Eye (tissue), 1 donor: ENCODE measurements around the gene GRK5.

Experiments
- DNase-seq: peaks from one replicate; pipeline ENCODE4 v3.0.0-alpha.2; 2015

GRK5 gene

DNA sequence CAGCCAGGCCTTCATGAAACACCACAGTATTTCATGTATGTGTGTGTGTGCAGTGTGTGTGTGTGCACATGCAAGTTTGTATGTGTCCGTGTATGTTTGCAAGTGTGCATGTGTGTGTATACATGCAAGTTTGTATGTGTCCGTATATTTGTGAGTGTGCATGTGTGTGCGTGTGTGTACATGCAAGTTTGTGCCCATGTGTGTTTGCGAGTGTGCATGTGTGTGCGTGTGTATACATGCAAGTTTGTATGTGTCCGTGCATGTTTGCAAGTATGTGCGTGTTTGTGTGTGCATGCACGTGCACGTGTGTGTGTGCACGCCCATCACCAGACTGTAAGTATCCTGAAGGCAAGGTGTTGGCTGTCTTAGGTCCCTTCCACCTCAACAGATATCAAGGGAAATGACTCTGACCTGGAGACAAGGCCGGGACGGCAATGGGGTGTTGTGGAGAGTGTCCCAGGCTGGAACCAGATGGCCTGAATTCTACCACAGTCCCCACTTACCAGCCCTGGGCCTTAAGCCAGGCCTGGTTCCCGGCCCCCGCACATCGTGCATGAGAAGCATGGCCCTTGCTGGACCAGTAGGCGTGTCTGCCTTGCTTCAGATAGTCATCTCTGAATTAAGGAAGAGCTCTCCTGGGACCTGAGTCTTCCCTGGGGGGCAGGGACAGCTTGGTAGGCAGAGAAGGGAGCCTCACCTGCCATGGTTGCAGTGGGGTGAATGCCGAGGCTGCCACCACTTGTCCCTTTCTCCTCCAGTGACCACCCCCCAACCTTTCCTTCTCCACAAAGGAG, 140.0 kb downstream of the GRK5 start:
- no peak for DNase-seq

DNA sequence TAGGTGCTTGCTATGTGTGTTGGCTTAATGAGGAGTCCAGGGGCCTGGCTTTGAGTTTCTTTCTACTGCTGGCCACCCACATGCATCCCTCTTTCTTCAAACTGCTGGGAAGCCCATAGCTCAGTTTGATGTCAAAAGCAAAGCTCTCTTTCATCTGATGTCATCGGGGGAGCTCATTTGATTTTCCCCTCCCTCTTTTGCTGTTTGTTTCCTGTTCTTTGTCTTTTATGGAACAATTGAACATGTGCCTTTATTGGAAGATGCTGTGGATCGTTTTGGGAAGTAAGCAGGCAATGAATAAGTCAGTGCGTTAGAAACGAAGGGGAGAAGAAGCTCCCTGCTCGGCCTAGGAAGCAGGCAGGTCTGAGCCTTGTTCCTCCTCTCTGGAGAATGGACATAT, 140.7 kb downstream of the GRK5 start:
- no peak for DNase-seq

DNA sequence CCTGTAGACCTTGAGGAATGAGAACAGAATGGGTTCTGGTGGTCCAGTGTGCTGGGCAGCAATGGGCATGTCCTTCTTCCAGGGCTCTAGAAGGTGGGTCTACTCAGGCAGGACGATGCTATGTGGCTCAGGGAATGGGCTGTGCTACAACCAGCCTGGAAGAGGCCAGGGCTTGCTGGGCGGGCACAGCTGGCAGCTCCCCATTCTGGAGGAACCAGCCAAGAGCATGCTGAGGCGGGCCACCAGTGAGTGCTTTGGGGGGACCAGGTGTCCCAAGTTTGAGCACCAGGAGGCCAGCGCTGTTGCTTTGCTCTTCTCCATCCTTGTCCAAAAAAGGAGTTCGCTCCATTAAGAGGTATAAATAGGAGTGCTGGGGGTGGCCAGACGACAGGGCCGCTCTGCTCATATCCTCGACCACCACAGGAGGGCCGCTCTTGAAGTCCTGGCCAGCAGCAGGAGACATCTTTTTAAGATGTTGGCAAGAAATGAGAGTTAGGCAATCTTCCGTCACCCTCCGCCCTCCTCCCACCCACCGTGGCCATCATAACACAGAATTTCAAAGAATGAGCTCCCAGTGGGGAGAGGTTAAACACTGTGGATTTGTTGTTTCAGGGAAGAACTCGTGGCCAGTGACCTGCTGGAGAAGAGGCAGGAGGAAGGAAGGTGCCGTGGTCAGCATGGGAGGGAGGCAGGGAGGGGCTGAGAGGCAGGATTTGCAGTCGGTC, 141.3 kb downstream of the GRK5 start:
- DNase-seq = no peak

DNA sequence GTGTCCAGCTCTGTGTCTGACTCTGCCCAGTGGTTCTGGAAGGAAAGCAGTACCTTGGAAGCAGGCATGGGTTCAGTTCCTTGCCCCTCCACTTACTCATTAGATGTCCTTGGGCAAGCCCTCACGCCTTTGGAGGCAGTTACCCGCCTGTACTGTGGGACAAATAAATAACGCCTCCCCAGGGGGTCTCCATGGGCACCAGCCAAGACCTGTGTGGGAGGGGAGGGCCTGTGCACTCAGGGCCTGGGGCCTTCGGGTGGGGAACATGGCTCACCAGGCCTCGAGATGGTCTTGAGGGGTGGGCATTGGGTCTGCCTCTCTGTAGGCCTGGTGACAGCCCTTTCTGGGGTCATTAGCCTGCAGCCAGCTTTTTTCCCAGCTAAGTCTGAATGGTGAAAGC, 142.0 kb downstream of the GRK5 start:
- no peak for DNase-seq

DNA sequence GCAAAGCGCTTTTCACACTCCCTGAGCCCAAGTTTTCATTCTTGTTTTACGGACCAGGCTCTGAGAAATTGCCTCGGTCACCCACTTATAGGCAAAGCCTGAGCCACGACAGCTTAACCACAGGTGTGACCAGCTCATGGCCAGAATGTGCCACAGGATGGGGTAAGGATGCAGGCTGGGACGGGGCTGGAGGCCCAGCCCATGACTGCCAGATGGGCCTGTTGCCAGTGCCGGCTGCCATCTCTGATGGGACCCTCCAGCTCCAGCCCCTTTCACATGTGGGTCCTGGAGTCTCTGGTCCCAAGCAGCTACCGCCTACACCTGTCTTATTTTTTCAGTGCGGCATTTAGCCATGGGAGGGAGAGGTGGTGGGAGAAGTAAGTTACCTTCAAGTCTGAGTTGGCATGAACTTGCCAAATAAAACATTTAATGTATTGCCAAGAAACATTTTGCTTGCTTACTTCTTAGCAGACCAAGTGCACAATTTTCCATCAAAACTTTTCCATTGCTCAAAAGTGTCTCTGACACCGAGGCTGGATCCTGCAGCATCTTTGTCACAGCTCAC, 142.6 kb downstream of the GRK5 start:
- no peak for DNase-seq

DNA sequence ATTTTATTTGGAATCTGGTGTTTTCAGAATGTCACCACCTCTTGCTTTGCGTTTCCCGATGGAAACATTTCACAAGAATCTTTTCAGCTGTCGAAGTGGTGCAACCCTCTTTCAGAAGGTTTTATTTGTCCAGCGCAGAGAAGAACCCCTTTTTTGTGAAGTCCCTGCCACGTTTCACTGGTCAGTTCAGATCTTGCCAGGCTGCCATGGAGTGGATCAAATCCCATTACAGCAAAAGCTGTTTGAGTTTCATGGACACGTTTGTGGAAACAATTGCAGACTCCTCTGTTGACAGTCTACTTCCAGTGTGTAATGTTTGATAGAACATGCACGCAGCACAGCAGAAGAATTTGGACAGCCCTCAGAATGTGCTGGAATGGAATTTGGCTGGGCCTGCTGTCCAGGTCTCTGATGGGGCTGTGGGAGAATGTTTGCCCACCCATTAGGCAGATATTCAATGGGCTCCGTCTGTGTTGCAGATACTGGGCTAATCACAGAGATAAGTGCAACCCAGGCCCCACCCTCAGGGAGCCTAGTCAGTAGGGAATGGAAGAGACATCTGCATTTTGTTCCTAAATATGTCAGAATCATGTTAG, 143.2 kb downstream of the GRK5 start:
- peak; percentile 35 for DNase-seq

DNA sequence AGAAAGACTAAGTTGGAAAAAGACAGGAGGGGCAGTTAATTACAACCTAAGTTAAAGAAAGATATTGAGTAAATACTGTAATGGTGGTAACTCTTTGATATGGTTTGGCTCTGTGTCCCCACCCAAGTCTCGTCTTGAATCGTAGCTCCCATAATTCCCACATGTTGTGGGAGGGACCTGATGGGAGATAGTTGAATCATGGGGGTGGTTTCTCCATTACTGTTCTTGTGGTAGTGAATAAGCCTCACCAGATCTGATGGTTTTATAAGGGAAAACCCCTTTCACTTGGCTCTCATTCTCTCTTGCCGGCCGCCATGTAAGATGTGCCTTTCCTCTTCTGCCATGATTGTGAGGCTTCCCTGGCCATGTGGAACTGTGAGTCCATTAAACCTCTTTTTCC, 143.8 kb downstream of the GRK5 start:
- no peak for DNase-seq

DNA sequence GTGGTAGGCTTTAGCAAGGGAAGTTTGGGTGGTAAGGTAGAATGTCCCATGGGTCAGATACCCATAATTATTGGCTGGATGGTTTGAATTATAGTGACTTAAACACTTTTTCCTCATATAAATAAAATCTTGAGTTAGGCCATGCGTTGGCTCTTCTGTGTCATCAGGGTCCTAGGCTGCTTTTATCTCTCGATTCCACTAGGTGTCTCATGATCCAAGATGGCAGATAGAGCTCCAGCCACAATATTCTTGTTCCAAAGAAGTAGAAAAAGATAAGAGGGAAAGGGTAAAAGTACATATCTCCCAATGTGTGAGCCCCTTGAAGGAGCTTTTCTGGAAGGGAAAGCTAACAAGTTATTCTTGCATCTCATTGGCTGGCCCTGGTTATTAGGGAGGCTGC, 144.7 kb downstream of the GRK5 start:
- DNase-seq = no peak

DNA sequence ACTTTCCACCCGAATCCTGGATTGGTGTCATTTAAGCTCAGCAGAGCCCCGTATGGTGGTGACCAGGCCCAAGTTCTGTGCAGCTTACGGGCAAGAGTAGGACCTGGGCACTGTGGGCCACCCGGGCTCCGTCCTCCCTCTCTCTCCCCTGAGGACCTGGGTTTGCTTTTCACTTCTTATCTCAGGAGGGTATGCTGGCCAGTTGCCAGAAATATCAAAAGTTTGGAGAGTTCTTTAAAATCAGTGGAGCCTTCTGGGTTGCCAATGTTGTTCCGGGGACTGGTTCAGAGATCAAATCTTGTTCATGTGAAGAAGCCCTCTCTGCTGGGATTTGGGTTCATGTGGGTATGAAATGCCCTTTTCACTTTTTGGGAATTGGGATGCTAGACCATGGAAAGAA, 145.4 kb downstream of the GRK5 start:
- no peak for DNase-seq

DNA sequence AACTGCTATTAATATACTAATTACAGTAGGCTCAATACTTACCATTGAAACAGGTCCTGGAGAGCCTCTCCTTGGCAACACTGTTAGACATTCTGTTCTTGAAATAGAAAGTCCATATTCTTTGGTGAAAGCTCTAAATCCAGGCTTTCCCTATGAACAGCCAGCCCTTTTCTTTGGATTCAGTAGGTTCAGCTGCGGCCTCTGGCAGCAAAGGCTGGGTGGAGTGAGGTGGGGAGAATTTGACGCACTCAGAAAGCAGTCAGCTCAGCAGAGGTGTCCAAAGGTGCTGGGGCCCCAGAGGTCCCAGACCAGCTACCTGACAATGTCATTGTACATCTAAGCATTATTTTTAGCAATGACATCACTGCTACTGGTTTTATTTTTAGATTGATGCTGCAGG, 146.1 kb downstream of the GRK5 start:
- no peak for DNase-seq

DNA sequence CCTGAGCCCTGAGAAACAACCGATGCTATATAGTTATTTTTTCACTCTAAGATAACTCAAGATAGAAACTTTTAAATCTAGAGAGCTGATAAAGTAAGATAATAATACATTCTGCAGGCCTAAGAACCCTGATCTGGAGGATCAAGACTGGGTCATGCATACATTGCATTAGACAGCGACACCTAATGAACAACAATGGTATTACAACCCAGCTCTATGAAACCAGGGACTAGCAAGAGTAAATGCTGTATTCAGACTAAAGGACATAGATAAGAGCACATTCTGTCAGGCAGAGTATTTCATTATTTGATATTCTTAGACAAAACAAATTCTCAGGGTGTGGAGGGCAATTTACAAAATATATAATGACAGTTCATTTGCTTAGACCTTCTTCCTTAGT, 148.6 kb downstream of the GRK5 start:
- DNase-seq = no peak

DNA sequence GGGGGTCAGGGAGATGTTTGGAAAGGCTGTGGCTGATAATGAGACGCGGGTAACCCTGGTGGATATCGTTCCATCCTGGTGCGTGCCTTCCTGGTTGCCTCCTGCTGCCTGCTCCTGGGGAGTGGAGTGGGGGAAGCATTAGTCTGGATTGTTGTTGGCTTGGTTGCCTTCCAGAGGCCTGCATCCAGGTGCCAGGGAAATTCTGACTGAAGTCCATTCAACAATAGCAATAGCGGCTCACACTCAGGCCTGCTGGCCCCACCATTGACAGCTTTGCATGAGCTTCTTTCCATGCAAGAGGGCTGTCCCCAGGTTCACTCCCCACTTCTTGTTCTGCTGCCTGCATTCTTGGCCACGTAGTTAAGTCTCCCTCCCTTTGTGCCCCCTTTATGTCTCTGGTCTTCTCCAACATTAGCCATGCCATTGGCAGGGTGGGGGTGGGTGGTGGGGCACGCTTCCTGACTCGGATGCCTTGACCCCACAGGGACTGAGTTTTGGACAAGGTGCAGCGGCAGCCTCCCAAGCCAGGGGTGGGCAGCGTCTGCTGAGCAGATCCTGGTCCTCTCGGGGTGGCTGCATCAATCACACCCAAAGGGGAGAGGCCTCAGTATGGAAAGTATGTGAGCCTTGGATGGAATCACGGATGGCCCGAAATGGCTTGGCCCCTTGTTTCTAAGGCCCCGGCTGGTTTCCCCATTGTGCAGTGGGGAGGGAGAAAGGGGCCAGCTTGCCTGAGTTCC, 150.2 kb downstream of the GRK5 start:
- DNase-seq = no peak

DNA sequence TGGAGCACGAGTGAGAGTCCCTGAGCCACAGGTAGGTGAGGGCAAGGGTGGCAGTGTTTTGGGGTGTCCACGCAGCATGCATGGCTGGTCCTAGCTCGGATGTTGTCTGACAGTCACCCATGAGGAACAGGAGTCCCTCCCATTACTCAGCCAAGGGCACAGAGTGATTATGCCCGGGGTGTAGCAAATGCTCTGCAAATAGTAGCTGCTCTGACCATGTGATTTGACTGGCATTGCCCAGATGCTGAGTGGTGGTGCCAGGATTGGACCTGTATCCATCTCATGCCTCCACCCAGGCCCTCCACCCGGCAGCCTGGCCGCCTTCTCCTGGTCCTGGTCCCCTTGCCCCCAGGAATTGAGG, 150.8 kb downstream of the GRK5 start:
- no peak for DNase-seq

DNA sequence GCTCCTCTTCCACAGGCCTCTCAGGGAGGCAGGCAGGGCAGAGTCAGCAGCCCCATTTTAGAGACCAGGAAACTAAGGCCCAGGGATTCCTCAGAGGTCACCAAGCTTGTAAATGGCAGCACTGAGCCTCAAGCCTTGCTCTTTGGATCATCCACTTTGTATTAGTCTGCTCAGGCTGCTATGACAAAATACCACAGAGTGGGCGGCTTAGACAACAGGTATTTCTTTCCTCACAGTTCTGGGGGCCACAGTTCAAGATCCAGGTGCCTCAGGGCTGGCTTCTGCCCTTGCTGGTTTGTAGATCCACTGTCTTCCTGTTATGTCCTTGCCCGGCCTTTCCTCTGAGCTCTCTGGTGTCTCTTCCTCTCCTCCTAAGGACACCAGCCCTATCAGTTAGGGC, 151.2 kb downstream of the GRK5 start:
- DNase-seq = no peak

DNA sequence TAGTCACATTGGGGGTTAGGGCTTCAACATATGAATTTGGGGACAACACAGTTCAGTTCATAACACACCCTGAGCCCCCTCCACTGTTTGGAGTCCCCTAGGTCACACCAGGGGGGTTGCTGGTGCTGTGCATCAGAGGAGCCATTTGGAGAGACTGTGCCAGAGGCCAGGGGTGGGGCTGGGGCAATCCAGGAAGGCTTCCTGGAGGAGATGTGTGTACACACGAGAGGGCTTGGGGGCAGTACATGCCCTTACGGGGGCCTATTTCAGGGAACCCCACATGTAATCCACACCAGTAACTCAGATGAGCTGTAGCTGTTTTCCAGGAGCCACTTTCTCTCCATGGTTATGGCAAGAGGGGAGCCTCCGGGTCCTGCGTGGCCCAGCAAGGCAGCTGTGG, 151.7 kb downstream of the GRK5 start:
- no peak for DNase-seq

DNA sequence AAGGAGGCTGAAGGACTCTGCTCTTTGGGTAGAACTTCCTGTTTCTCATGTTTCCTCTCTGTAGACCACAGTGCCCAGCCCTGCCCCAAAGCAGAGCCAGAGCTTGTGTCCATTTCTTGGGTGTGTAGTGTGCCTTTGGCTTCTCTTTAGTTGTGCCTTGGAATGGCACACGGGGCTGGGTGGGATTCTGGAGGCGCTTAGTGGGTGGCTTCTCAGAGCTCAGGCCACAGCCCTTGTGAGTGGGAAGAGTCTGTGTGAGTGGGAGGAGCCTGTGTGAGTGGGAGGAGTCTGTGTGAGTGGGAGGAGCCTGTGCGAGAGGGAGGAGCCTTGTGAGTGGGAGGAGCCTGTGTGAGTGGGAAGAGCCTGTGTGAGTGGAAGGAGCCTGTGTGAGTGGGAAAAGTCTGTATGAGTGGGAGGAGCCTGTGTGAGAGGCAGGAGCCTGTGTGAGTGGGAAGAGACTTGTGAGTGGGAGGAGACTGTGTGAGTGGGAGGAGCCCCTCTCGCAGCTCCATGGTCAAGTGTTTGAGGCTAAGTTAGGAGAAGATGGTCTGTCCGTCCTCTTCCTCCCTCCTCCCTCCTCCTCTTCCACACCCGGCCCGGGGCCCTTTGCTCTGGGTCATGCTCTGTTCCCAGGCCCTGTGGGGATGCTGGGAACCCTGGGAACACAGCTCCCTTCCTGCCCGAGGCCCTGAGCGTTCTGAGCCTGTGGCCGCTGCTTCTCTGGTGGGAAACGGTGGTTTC, 153.0 kb downstream of the GRK5 start:
- DNase-seq = no peak

DNA sequence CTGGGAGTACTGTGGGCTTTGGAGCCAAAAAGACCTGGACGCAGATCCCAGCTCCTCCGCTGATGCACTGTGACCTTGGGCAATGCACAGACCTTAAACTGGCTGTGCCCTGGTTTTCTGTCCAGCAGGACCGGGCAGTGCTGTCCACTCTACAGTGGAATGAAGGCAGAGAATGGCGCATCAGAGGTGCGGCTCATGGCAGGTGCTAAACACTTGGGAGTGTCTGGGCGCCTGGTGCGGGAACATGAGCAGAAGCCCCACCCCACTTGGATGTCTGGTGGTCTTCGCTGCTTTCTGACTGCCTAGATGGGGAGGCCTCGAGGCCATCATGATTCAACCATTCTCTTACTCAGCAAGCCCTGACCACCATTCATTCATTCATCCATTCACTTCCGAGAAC, 153.7 kb downstream of the GRK5 start:
- DNase-seq = no peak

DNA sequence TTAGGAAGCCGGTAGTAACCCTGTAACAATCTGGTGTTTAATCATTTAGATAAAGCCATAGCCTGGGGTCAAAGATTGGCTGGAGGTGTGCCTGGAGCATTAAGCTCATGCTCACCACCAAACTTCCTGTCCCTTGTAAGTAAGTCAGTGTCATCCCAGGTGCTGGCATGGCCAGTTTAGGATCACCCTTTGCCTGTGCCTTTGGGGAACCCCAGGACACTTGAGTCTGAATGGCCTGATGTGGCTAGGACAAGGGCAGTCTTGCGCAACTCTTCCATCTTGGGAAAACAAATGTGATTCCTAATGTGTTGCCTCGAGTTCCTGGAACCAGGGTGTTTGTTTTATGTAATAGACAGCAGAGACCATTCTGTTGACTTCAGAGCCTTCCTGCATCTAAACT, 154.8 kb downstream of the GRK5 start:
- no peak for DNase-seq

DNA sequence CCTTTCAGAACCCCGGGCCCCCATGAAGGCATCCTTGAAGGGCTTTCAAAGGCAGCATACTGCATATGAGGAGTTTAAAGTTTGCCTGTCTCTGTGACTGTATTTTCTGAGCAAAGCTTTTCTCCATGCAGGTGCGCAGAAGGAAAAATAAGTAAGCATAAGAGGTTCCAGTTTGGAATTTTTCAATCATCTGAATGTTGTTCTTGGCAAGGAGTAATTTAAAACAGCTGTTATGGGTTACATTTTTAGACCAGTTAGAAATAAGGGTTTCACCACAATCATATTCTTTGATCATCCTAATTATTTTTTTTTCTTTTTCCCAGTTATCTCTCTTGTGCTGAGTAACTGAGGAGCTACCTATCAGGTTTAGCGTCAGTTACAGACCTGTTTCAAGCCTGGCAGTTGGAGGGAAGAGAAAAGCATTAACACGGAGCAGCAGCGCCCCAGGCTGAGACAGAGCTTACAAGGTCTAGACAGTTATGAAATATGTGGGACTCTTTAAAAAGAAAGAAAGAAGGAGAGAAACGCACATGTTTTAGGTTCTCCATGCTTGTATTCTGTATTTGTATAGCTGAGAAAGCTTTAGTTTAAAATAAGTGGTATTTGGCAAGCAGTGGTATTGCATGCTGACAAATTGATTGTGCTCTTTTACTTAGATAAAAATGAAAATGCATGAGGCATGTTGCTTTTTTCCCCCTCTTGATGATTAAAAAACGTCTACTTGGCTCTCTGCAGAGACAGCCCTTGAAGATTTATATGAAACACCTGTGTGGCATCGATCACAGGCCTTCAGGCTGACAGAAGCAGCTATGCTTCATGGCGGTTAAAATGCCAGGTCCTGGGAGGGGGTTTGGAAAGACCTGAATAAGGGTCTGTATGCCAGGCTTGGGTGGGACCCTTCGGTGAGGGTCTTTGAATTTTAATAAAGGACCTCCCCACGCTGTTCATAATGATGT, 157.6 kb downstream of the GRK5 start:
- peak; percentile 75 for DNase-seq

DNA sequence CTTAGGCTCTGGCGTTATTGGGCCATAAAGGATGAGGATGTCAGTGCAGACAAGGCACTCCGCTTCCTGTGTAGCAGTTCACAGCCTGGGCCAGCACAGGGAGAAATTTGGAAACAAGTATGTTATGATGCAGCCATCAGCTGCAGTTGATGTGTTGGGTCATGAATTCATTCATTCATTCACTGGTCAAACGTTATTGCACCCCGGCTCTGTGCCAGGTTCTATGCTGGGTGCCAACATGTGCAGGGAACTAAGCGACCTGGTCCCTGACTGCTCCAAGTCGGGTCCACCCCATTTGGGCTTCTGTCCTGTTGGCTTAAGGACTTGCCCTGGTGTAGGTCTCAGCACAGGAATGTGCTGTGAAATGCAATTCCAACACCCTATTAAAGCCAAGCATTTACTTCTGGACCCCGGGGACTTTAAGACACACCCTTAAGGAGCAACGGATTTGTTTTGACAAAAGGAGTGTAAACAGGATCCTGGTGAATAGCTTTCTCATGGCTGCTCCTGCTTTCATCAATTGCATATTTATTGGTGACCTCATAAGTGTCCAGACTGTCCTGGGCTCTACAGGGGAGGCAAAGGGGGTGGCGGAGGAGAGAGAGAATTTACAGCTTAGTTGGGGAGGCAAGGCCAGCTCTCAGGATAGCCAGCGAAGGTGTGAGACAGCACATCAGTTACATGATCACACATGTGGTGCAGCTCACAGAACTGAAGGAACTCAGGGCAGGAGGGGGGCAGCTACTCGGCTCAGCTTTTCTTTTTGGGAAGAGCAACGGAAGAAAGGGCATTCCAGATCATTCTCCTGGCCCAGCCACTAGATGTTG, 158.6 kb downstream of the GRK5 start:
- DNase-seq = no peak
